Fibroblast of skin of right biceps (primary cell): ENCODE results near the gene RNF121.
A peak's percentile ranks its signal among the peaks of the same experiment; 100 is the strongest.
"Not testable (repeated sequence)": the region's sequence is repeated elsewhere in the genome, so short reads cannot be mapped to it uniquely, and the experiment has no call there.

Experiments
- DNase-seq: peaks from one replicate; pipeline ENCODE4 v3.0.0-alpha.2; 2013

Gene RNF121

GRCh38 chr11:71928737-71929443 is at the start of gene RNF121:
TSS of gene RNF121 (plus strand) at chr11:71929046. CDS start at chr11:71929062, 16 bp downstream.
- DNase-seq = peak; percentile 95

DNA sequence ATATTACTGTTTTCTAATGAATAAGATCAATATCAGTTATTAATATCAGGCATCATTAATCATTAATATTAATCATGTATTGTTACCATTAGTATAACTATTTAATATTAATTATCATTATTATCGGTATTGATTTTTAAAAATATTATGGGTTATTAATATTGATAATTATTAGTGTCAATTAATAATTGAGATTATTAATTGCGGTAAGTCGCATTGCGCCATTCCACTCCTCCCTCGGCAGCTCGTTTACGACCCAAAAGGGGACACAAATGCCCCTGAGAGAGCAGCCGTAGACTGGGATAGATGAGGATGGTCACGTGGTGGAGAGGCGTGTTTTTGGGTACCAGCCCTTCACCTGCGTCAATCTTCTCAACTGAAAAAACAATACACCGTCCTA is 43.0 kb upstream of the RNF121 start:
- DNase-seq = not testable (repeated sequence)

DNA sequence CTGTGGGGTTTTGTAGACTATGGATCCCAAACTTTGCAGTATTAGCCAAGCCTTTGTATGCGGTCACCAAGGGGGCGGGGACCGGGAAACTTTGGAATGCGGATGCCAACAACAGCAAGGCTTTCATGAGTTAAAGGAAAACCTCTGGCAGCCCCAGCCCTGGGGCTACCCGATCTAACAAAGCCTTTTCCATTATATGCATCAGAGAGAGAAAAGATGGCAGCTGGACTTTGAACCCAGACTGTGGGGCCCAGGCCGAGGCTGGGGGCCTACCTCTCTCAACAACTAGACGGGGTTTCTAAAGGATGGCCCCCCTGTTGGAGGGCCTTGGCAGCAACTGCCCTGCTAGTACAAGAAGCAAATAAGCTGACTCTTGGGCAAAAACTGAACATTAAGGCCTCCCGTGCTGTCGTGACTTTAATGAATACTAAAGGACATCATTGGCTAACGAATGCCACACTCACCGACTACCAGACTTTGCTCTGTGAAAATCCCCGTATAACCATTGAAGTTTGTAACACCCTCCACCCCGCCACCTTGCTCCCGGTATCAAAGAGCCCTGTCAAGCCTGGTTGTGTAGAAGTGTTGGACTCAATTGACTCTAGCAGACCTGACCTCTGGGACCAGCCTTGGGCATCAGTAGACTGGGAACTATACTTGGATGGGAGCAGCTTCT is 40.4 kb upstream of the RNF121 start:
- DNase-seq = not testable (repeated sequence)

- not testable (repeated sequence) for DNase-seq
Observed at GRCh38 chr11:71889181-71889872, 39.5 kb upstream of the RNF121 start.

DNA sequence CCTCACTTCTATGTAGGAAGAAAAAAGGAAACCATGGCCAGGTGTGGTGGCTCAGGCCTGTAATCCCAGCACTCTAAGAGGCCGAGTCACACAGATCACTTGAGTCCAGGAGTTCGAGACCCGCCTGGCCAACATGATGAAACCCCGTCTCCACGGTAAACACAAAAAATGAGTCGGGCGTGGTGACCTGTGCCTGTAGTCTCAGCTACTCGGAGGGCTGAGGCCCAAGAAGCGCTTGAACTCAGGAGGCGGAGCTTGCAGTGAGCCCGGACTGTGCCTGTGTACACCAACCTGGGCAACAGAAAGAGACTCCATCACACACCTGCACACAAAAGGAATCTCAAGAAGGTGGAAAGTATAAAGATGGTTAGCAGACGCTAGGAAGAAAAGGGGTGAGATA is 32.9 kb upstream of the RNF121 start:
- DNase-seq = no peak

DNA sequence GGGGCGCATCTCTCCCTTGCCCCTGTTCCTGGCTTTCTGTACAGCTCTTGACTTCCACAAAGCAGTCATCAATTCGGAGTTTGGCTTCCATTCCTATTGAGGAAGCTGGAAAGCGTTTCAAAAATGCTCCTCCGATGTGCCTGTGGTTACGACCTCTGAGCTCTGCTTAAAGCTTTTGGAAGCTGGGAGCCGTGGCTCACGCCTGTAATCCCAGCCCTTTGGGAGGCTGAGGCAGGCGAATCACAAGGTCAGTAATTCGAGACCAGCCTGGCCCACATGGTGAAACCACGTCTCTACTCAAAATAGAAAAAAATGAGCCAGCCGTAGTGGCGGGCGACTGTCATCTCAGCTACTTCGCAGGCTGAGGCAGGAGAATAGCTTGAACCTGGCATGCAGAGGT is 27.7 kb upstream of the RNF121 start:
- DNase-seq = peak; percentile 85

GRCh38 chr11:71908218-71908617 is 20.6 kb upstream of the RNF121 start:
- DNase-seq = no peak

GRCh38 chr11:71910775-71911174 is 18.1 kb upstream of the RNF121 start:
- not testable (repeated sequence) for DNase-seq

- DNase-seq = peak; percentile 9
Observed at GRCh38 chr11:71911321-71911985, 17.4 kb upstream of the RNF121 start.

- DNase-seq = not testable (repeated sequence)
Observed at GRCh38 chr11:71911986-71912340, 16.9 kb upstream of the RNF121 start.

- peak; percentile 92 for DNase-seq
Observed at GRCh38 chr11:71913756-71914526, 14.9 kb upstream of the RNF121 start.

- DNase-seq = no peak
Observed at GRCh38 chr11:71914617-71915189, 14.1 kb upstream of the RNF121 start.

GRCh38 chr11:71917646-71918140 is 11.2 kb upstream of the RNF121 start:
- DNase-seq = peak; percentile 33

DNA sequence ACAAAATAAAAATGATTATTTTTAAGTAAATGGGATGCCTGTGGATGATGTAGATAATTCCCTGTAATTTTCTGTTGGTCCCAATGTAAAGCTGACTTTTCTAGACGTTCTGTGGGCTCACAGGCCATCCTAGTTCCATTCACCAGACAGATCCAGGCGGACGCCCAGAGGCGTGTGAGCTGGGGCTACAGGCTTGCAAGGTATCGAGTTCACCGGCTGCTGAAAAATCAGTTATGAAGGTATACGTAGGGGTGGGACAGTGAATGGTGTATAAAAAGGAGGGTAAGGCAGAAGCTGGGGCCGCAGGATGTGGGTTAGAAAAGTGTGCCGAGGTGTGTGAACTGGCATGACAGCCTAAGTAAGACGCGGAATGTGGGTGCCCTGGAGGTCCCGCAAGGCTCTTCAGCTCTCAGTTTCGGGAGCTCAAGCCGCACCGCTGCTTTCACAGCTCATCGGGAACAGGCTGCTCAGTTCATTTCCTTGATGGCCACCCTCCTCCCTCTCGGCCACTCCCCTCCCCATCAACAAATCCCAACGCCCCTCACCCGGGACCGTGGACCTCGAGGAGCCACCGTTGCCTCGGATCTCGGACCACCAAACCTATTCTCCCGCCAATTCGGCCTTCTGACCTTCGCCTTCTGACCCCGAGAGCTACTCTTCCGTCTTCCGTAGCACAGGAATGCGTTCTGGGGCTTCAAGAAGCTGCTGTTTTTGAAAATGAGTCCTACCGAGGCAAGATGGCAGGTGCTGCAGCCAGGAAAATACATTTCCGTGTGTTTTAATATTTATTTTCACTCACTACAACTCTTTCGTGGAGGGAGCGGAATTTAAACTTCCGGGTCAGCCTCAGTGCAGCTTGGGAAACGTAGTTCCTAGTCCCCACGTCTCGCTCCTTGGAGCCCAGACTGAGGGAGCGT is 768 bp upstream of the RNF121 start, which contains the start of gene XNDC1N:
Gene XNDC1N, minus strand, starts transcription at position 775 of the 917 bp plus-strand sequence. CDS start 5,241 bp downstream, outside the sequence.
- peak; percentile 88 for DNase-seq

GRCh38 chr11:71929491-71929890 is 645 bp downstream of the RNF121 start:
- DNase-seq = no peak

DNA sequence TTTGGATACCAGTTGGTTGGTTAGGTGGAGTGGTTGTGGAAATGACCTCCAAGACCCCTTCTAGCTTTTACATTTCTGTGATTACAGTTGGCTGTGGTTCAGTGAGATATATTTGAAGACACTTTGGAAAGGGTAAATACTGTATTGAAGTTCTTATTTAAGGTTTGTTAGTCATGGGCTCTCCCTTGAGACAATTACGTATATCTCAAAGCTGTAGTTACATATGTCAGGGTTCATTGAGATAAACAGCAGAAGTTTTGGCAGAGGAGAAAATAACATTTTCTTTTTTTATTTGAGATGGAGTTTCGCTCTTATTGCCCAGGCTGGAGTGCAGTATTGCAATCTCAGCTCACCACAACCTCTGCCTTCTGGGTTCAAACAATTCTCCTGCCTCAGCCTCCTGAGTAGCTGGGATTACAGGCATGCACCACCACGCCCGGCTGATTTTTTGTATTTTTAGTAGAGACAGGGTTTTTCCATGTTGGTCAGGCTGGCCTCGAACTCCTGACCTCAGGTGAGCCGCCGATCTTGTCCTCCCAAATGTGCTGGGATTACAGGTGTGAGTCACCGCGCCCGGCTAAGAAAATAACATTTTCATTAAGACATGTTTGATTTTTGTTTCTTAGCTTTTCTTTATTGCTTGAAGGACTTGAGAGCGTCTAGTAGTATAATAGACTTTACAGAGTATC is 1.9 kb downstream of the RNF121 start:
- no peak for DNase-seq

DNA sequence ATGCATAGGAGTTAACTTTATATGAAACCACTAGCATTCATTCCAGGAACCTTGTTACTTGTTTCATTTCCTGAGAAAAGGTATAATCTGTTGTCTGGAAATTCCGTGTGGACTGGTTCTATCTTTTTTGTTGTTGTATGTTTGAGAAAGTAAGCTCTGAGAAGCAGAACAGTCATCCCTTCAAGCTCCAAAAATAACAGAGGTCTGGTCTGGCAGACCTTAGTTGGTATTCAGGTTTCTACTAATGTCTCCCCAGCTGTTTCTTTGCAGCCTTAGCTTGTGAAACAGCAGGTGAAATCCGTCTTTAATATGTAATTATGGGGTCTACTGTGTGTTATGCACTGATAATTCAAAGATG is 2.4 kb downstream of the RNF121 start:
- no peak for DNase-seq

DNA sequence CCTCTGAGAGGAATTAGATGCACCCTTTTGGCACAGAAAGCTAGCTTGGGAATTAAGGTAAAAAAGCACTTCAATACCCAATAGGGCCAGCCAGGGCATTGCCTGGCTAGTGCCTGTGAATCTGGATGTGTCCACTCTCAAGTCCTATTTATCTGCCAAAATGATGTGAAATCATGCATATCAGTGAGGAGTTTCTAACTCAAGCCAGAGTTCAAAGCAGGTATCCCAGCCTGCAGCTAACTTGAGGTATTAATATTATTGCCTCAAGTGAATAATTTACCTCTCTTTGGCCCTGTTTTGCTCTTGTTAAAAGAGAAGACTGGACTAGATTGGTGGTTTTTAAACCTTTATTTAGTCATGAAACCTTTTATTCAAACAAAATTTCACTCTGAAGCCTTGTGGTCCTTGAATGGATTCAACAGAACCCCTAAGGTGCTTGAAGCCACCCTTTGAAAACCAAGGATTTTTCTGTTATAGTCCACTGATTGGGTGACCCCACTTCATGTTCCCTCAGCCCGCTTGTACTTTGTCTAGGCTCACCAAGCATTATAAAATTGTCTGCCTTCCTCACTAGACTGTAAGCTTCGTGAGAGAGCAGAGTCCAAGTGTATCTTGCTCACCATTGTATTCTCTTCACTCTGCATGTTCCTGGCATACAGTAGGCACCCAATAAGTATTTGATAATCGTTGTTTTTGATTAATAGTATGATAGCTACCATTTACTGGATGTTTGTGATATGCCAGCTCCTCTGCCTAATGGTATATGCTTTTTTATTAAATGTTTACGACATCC is 4.5 kb downstream of the RNF121 start:
- DNase-seq = no peak

DNA sequence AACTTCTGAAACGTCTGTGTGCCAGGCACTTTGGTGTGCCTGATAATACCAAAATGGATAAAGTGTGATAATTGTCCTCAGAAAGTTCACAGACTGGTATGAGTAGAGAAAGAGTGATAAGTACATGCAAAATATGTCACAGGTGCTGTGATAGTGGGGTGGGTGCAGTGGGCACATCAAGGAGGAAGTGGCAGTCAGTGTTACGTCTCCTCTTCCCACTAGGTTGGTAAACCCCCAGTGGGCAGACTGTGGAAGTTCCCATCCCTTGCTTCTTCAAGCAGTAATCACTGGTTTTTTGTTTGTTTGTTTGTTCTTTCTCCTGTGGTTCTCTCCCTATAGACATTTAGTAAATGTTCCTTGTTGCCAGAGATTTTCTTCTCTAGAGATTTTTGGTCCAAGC is 5.4 kb downstream of the RNF121 start:
- DNase-seq = no peak
